ENCODE results near the gene ACOXL.

DNA sequence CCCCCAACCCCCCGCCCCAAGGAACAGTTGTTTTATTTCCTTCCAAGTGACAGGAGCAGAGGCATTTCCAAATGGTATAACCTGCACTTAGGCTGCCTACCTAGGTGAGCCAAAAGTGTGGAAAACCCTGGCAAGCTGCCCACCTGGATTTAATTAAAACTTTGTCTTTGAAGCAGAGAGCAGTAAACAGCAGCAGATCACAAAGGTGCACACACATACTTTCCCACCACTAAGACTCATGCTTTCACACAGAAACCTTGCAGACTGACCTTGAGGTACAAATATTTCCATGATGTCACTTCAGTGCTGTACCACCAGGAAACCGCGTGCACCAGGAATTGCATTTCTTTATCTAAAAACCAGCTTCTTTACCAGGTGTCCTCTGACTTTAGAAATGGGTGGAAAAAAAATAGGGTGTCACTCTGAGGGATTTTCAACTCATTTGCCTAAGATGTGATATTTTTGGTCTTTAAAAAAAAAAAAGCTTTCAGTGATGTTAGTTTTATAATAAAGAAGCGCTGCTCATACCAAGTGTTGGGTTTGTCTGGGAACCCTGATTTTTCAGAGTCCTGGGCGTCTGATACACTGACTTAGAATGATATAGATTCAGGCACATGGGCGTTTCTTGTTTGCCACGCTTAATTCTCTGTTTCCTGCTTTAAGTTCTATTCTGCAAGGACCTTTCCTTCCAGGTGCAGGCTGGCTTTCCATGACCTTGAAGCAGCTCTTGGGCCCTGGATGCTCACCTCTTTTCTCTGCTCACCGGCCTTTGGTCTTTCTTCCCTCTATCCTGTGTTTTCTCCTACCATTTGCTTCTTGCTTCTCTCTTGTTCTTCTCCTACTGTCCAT is 317.6 kb downstream of the ACOXL start:
- TF ChIP-seq, protein P1, sequence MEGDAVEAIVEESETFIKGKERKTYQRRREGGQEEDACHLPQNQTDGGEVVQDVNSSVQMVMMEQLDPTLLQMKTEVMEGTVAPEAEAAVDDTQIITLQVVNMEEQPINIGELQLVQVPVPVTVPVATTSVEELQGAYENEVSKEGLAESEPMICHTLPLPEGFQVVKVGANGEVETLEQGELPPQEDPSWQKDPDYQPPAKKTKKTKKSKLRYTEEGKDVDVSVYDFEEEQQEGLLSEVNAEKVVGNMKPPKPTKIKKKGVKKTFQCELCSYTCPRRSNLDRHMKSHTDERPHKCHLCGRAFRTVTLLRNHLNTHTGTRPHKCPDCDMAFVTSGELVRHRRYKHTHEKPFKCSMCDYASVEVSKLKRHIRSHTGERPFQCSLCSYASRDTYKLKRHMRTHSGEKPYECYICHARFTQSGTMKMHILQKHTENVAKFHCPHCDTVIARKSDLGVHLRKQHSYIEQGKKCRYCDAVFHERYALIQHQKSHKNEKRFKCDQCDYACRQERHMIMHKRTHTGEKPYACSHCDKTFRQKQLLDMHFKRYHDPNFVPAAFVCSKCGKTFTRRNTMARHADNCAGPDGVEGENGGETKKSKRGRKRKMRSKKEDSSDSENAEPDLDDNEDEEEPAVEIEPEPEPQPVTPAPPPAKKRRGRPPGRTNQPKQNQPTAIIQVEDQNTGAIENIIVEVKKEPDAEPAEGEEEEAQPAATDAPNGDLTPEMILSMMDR (IDR thresholded peaks at IDR 0.05; ENCODE audit: low read depth, low read length, poor library complexity, severe bottlenecking), result no peak
- no peak for TF ChIP-seq EZH2phosphoT487 (IDR thresholded peaks at IDR 0.05; ENCODE audit: borderline replicate concordance, low read length)
